H1 (cell line): Measurements from ENCODE around the gene CFAP65. TPM values are rescaled to one million over a fixed set of nuclear protein-coding genes. Genes with fewer than 3 reads are reported as not detected.

ENCODE experiments used
- CTCF ChIA-PET: fragments of 300-600 bp; sonication (Branson Sonifier 250); formaldehyde crosslinking; loops from one replicate; lab custom pipeline; 2021; ENCODE audit not compliant: partially characterized antibody; lab: Charles Lee
- POLR2A ChIA-PET: fragments of 300-600 bp; sonication (Branson Sonifier 250); formaldehyde crosslinking; loops from one replicate; lab custom pipeline; 2021; ENCODE audit warnings: inconsistent platforms; ENCODE audit not compliant: partially characterized antibody; lab: Charles Lee
- DNase-seq, 2 experiments: peaks; one replicate each; pipeline versions ENCODE4 v3.0.0 to v3.0.0-alpha.2; 2010 to 2022; ENCODE audit warnings: low spot score in 2 of 2, low read depth in 1 of 2, mixed read lengths in 1 of 2
- FAIRE-seq: peaks from 2 replicates; lab custom pipeline; 2011; peaks lifted over from hg19 to GRCh38; lab: Jason Lieb, UNC
- H2AFZ ChIP-seq: 2 replicates; pipeline ENCODE4 v1.8.1; 2012; ENCODE audit warnings: low read length, inconsistent platforms
- H2AK5ac ChIP-seq: 2 replicates; pipeline ENCODE4 v1.6.1; 2013; ENCODE audit warnings: low read depth, low read length
- H2BK120ac ChIP-seq: replicated peaks from 2 replicates; pipeline ENCODE3; 2013; ENCODE audit warnings: low read depth, low read length, inconsistent platforms
- H2BK12ac ChIP-seq: 2 replicates; pipeline ENCODE4 v1.6.1; 2013; ENCODE audit warnings: low read depth, low read length
- H2BK15ac ChIP-seq: 2 replicates; pipeline ENCODE4 v1.6.1; 2013; ENCODE audit warnings: low read length
- H2BK20ac ChIP-seq: 2 replicates; pipeline ENCODE4 v1.6.1; 2013; ENCODE audit warnings: low read length
- H2BK5ac ChIP-seq: 2 replicates; pipeline ENCODE4 v1.6.1; 2013; ENCODE audit warnings: low read depth, low read length
- H3K14ac ChIP-seq: 2 replicates; pipeline ENCODE4 v1.6.1; 2013; ENCODE audit warnings: inconsistent platforms; ENCODE audit not compliant: insufficient read length
- H3K18ac ChIP-seq: 2 replicates; pipeline ENCODE4 v1.6.1; 2013; ENCODE audit warnings: low read length; ENCODE audit errors: extremely low read depth
- H3K23ac ChIP-seq: 2 replicates; pipeline ENCODE4 v1.6.1; 2013; ENCODE audit warnings: inconsistent platforms; ENCODE audit not compliant: insufficient read length
- H3K23me2 ChIP-seq: 2 replicates; pipeline ENCODE4 v1.6.1; 2013; ENCODE audit warnings: low read depth, low read length
- H3K27ac ChIP-seq: 2 replicates; pipeline ENCODE4 v1.6.1; 2011; ENCODE audit warnings: low read depth, low read length, inconsistent platforms
- H3K27me3 ChIP-seq, 4 experiments: replicated peaks in 1 of 4; 1 replicate in 1 of 4; 2 replicates in 3 of 4; pipeline versions ENCODE4 v1.6.1 to v1.8.1; 2011 to 2013; ENCODE audit warnings: low read length in 3 of 4, mild to moderate bottlenecking in 3 of 4, inconsistent platforms in 2 of 4, mixed read lengths in 2 of 4, moderate library complexity in 1 of 4; ENCODE audit not compliant: control insufficient read depth in 3 of 4, insufficient read depth in 3 of 4; ENCODE audit errors: extremely low read depth in 1 of 4
- H3K36me3 ChIP-seq, 4 experiments: 2 replicates each; pipeline versions ENCODE4 v1.6.1 to v1.8.1; 2011 to 2013; ENCODE audit warnings: mild to moderate bottlenecking in 4 of 4, low read length in 3 of 4, moderate library complexity in 2 of 4, control low read depth in 1 of 4, inconsistent platforms in 1 of 4; ENCODE audit not compliant: insufficient read depth in 4 of 4, control insufficient read depth in 2 of 4
- H3K4ac ChIP-seq: replicated peaks from 2 replicates; pipeline ENCODE3; 2013; ENCODE audit warnings: low read length, low read depth, mixed read lengths, inconsistent platforms; ENCODE audit not compliant: insufficient read length
- H3K4me1 ChIP-seq, 4 experiments: replicated peaks in 1 of 4; 1 replicate in 1 of 4; 2 replicates in 3 of 4; pipeline versions ENCODE4 v1.6.1 to v1.8.1; 2011 to 2013; ENCODE audit warnings: low read length in 3 of 4, inconsistent platforms in 2 of 4, mixed read lengths in 1 of 4; ENCODE audit not compliant: insufficient read depth in 4 of 4, control insufficient read depth in 3 of 4
- H3K4me2 ChIP-seq, 2 experiments: 2 replicates each; pipeline versions ENCODE4 v1.6.1 to v1.8.1; 2011 to 2013; ENCODE audit warnings: low read depth in 2 of 2, low read length in 2 of 2, control low read depth in 1 of 2, inconsistent platforms in 1 of 2, mild to moderate bottlenecking in 1 of 2; ENCODE audit not compliant: insufficient read depth in 1 of 2
- H3K4me3 ChIP-seq, 4 experiments: fragments of 200-600, 300-600 bp in 1 of 4; sonication (generic), shearing (Covaris generic), sonication (Bioruptor Twin) in 1 of 4; 2 replicates each; pipeline versions ENCODE4 v1.5.1 to v1.8.1; 2011 to 2016; ENCODE audit warnings: low read length in 4 of 4, low read depth in 3 of 4, control low read depth in 2 of 4, inconsistent platforms in 2 of 4, mild to moderate bottlenecking in 2 of 4, mixed read lengths in 1 of 4, moderate library complexity in 1 of 4; ENCODE audit not compliant: insufficient read depth in 2 of 4; ENCODE audit errors: extremely low read depth in 1 of 4
- H3K56ac ChIP-seq: replicated peaks from 2 replicates; pipeline ENCODE3; 2013; ENCODE audit warnings: low read depth, mild to moderate bottlenecking, mixed read lengths, low read length, inconsistent platforms; ENCODE audit not compliant: insufficient read length
- H3K79me1 ChIP-seq: 2 replicates; pipeline ENCODE4 v1.6.1; 2013; ENCODE audit warnings: low read depth, low read length, control low read depth
- H3K79me2 ChIP-seq, 2 experiments: 2 replicates each; pipeline versions ENCODE4 v1.6.1 to v1.8.1; 2012 to 2013; ENCODE audit warnings: low read length in 2 of 2, mild to moderate bottlenecking in 2 of 2, inconsistent platforms in 1 of 2; ENCODE audit not compliant: insufficient read depth in 2 of 2, control insufficient read depth in 1 of 2
- H3K9ac ChIP-seq, 4 experiments: replicated peaks in 1 of 4; 1 replicate in 1 of 4; 2 replicates in 3 of 4; pipeline versions ENCODE4 v1.6.1 to v1.8.1; 2011 to 2013; ENCODE audit warnings: low read depth in 3 of 4, low read length in 3 of 4, control low read depth in 2 of 4, mild to moderate bottlenecking in 2 of 4, moderate library complexity in 2 of 4, inconsistent platforms in 1 of 4; ENCODE audit errors: extremely low read depth in 1 of 4
- H3K9me3 ChIP-seq, 2 experiments: 2 replicates each; pipeline versions ENCODE4 v1.6.1 to v1.8.1; 2012 to 2013; ENCODE audit warnings: mild to moderate bottlenecking in 2 of 2, moderate library complexity in 2 of 2, control low read depth in 1 of 2, inconsistent platforms in 1 of 2, low read depth in 1 of 2, low read length in 1 of 2, mixed read lengths in 1 of 2; ENCODE audit not compliant: insufficient read depth in 2 of 2
- H4K20me1 ChIP-seq, 2 experiments: replicated peaks in 1 of 2; 2 replicates each; pipeline versions ENCODE3 to v1.8.1; 2011 to 2013; ENCODE audit warnings: inconsistent platforms in 2 of 2, low read length in 2 of 2, mild to moderate bottlenecking in 1 of 2; ENCODE audit not compliant: insufficient read depth in 2 of 2, control insufficient read depth in 1 of 2
- H4K5ac ChIP-seq: 2 replicates; pipeline ENCODE4 v1.6.1; 2013; ENCODE audit warnings: low read length, low read depth, mixed read lengths, inconsistent platforms; ENCODE audit not compliant: insufficient read length
- H4K8ac ChIP-seq: 2 replicates; pipeline ENCODE4 v1.8.0; 2013; ENCODE audit warnings: mild to moderate bottlenecking, moderate library complexity, low read length, inconsistent platforms; ENCODE audit not compliant: insufficient read depth; ENCODE audit errors: extremely low read depth
- H4K91ac ChIP-seq: replicated peaks from 2 replicates; pipeline ENCODE3; 2013; ENCODE audit warnings: low read length, mixed read lengths, inconsistent platforms; ENCODE audit not compliant: insufficient read length
- CHD2 ChIP-seq: IDR thresholded peaks from 2 replicates; pipeline ENCODE4 v1.6.1; 2012; ENCODE audit warnings: low read length, improper control_type of control experiment
- CTBP2 ChIP-seq: IDR thresholded peaks from 2 replicates; pipeline ENCODE4 v1.7.0; 2011; ENCODE audit warnings: borderline replicate concordance, mild to moderate bottlenecking, moderate library complexity, mixed read lengths, low read length; ENCODE audit not compliant: insufficient read depth, insufficient read length
- EGR1 ChIP-seq: IDR thresholded peaks from 2 replicates; pipeline ENCODE4 v1.6.1; 2011; ENCODE audit warnings: low read depth, low read length, borderline replicate concordance
- JUND ChIP-seq: IDR thresholded peaks from 2 replicates; pipeline ENCODE4 v1.6.1; 2011; ENCODE audit warnings: mild to moderate bottlenecking, improper control_type of control experiment, low read length
- KDM5A ChIP-seq: fragments of 200-600 bp; IDR thresholded peaks from 2 replicates; pipeline ENCODE4 v1.7.1; 2012; ENCODE audit warnings: mild to moderate bottlenecking, low read length, inconsistent platforms, mixed read lengths
- PHF8 ChIP-seq: fragments of 200-600 bp; sonication (generic); conservative IDR thresholded peaks from 2 replicates; pipeline ENCODE4 v1.7.1; 2012; ENCODE audit warnings: low read depth, mild to moderate bottlenecking, inconsistent platforms, low read length, moderate library complexity
- SP1 ChIP-seq: IDR thresholded peaks from 2 replicates; pipeline ENCODE4 v1.6.1; 2011; ENCODE audit warnings: low read depth, low read length
- SUZ12 ChIP-seq: fragments of 200-600 bp; sonication (generic); IDR thresholded peaks from 2 replicates; pipeline ENCODE4 v1.6.1; 2012; ENCODE audit warnings: mild to moderate bottlenecking, inconsistent platforms, low read length, moderate library complexity, mixed read lengths
- TAF1 ChIP-seq: IDR thresholded peaks from 2 replicates; pipeline ENCODE4 v1.6.1; 2011; ENCODE audit warnings: mild to moderate bottlenecking, low read depth, low read length
- polyA plus RNA-seq, 7 experiments: library from polyadenylated mRNA; depleted of rRNA in 3 of 7; stranded (reverse) in 5 of 7; unstranded in 2 of 7; fragments of >200 nt in 5 of 7; fragments of 200-250 nt in 2 of 7; gene quantifications; 1 replicate in 5 of 7; 2 replicates in 1 of 7; 4 replicates in 1 of 7; pipeline versions ENCODE4 v1.2.1 to v1.2.3, GENCODE V29; 2011 to 2013; ENCODE audit warnings: missing spikeins in 2 of 7, mixed read lengths in 2 of 7
- total RNA-seq: library from RNA; stranded (reverse); fragmentation: NEBNext Ultra II Directional; extraction: Animal tissue kit (Norgen Biotek cat#: 25700); gene quantifications from 2 replicates; pipeline ENCODE4 v1.2.1, GENCODE V29; 2021

Gene CFAP65
- total and polyA plus RNA-seq, 2 of the 8 experiments (the other 6 are each of a cell fraction or from before 2014, with no cell fraction given), result 0.19 to 0.45 TPM

DNA sequence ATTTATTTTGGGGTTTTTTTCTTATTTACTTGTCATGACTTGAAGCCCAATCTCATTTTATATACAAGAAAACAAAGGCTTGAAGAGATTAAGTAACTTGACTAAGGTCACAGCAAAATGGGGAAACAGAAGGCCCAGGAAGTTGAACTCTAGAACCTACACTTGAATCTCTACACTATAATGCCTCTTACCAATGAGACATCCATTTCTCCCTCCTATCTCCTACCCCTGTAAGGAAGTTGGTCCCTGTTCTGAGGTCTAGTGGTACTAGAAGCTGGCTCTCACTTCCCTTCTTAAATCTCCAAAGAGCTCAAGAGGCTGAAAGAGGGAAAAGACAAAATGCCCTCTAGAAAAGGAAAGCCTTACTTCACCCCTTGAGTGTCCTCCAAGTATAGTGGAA, 44.9 kb upstream of the CFAP65 start:
- Histone ChIP-seq H2BK12ac (no peak overlapping the region), H3K9me3 (no peaks in the 10 kb centered on the region), H3K18ac (no peak overlapping the region), H4K8ac (no peak overlapping the region), H4K20me1 (peaks cover 0 to 4% of the 10 kb centered on the region in 2 experiments), H3K27ac (no peak overlapping the region), H4K91ac (no peak overlapping the region), H3K4ac (no peak overlapping the region), H2BK15ac (no peak overlapping the region), H2BK5ac (no peak overlapping the region), H3K9ac (no peak overlapping the region), H2AFZ (no peak overlapping the region), H2AK5ac (no peak overlapping the region), H2BK20ac (no peak overlapping the region), H3K79me1 (no peaks in the 10 kb centered on the region), H3K4me3 (no peak overlapping the region), H3K23me2 (no peaks in the 10 kb centered on the region), H3K4me1 (no peaks in the 10 kb centered on the region), H3K4me2 (no peak overlapping the region), H3K79me2 (no peaks in the 10 kb centered on the region), H3K23ac (no peak overlapping the region), H4K5ac (no peak overlapping the region), H2BK120ac (no peak overlapping the region), H3K36me3 (no peaks in the 10 kb centered on the region), H3K27me3 (no peaks in the 10 kb centered on the region), H3K56ac (no peak overlapping the region), H3K14ac (no peak overlapping the region)
- DNase-seq, result no peak
- POLR2A ChIA-PET, result interaction anchor here (0.7 to 0.8 kb wide), 2 partner anchors 11 to 131 kb away, joined by 3 read pairs; no protein-coding TSS in a partner anchor
- FAIRE-seq, result no peak
- CTCF ChIA-PET, result interaction anchor here (0.7 to 62.8 kb wide), 6 partner anchors 13 to 70 kb away, joined by 3 to 1777 read pairs (median 14); no protein-coding TSS in a partner anchor
- TF ChIP-seq CTBP2, result no peak
- no peak for TF ChIP-seq PHF8
- TF ChIP-seq SUZ12, result no peak
- TF ChIP-seq JUND, result no peak
- no peak for TF ChIP-seq SP1
- TF ChIP-seq CHD2, result no peak
- no peak for TF ChIP-seq KDM5A
- TF ChIP-seq EGR1, result no peak
- no peak for TF ChIP-seq TAF1
